Body of pancreas (tissue), 4 donors: ENCODE data around the gene DLG2. TPM values are rescaled to one million over a fixed set of nuclear protein-coding genes. Genes with fewer than 3 reads are reported as not detected.

Experiments used
- ATAC-seq: fragments of 150-250 bp; one replicate; pipeline ENCODE4 v1.9.1; 2016
- DNase-seq, 4 donors: peaks; one replicate each; pipeline ENCODE4 v3.0.0-alpha.2; 2019
- H3K27ac ChIP-seq, 4 donors: fragments of 200-600 bp; sonication (generic); 1 replicate in 3 of 4; 2 replicates in 1 of 4; pipeline versions ENCODE4 v1.5.1 to v1.6.1; 2016 to 2019; ENCODE audit warnings: mild to moderate bottlenecking in 1 of 4, mixed read lengths in 1 of 4, moderate library complexity in 1 of 4
- H3K27me3 ChIP-seq, 2 donors: fragments of 200-600 bp; sonication (generic); one replicate each; pipeline ENCODE4 v1.6.0; 2016; ENCODE audit warnings: mild to moderate bottlenecking in 1 of 2
- H3K36me3 ChIP-seq, 2 donors: fragments of 200-600 bp; sonication (generic); replicated peaks in 1 of 2; 2 replicates each; pipeline ENCODE4 v1.5.1; 2016; ENCODE audit warnings: low read depth in 2 of 2; ENCODE audit not compliant: insufficient read depth in 1 of 2
- H3K4me1 ChIP-seq: fragments of 200-600 bp; sonication (generic); one replicate; pipeline ENCODE4 v1.6.0; 2016
- H3K4me3 ChIP-seq, 2 donors: fragments of 200-600 bp; sonication (generic); 1 replicate in 1 of 2; 2 replicates in 1 of 2; pipeline ENCODE4 v1.5.1; 2016 to 2019
- H3K9me3 ChIP-seq, 3 donors: fragments of 200-600 bp; sonication (generic); 1 replicate in 2 of 3; 2 replicates in 1 of 3; pipeline ENCODE4 v1.5.1; 2016
- POLR2A ChIP-seq, 3 donors: fragments of 450-650 bp; IDR thresholded peaks; one replicate each; pipeline ENCODE4 v1.6.1; 2016; ENCODE audit warnings: antibody characterized with exemption in 3 of 3, mild to moderate bottlenecking in 2 of 3
- WGBS, 2 donors: methylation state at CpG; one replicate each; pipeline ENCODE4 v1.1.5; 2017; 5-methylcytosine and 5-hydroxymethylcytosine counted together
- intact Hi-C: fragments of 100-400 bp; cut with DNase I; formaldehyde crosslinking; loops from one replicate; pipeline ENCODE4 v1.15.1; 2023
- total RNA-seq, 2 donors: library from RNA; depleted of rRNA; stranded (reverse); fragments of >200 nt; gene quantifications; one replicate each; pipeline ENCODE4 v1.1.0, GENCODE V29; 2016
- TF ChIP-seq, protein P1 (sequence below), 7 experiments: fragments of 450-650 bp in 4 of 7; fragments of 200-600 bp in 3 of 7; sonication (generic) in 3 of 7; IDR thresholded peaks; one replicate each; pipeline ENCODE4 v1.5.1; 2016 to 2019; ENCODE audit warnings: antibody characterized with exemption in 7 of 7

Gene DLG2
- total RNA-seq, 2 donors from 2014 or later = 6.0 to 13.2 TPM

DNA sequence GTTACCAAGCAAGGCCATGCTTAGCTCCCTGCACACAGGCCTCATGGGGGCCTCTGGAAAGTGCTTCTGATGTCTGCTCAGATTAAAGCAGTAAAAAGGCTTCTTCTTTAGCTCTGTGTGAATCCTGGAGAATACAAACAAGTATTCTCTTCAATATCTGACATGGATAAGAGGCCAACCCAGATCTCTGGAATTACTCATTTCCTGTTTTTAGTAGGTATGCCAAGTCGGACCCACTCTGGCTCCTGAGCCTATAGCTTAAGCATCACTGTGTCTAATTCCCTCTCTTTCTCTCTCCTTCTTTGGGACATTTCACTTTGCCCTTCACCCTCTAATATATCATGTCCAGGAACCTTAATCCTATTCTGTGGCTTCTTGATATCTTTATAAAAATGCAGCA is 1811.4 kb downstream of the DLG2 start:
- Histone ChIP-seq H3K4me1 (no peaks in the 10 kb centered on the region), H3K4me3 (no peak overlapping the region), H3K36me3 (no peaks in the 10 kb centered on the region), H3K27ac (no peak overlapping the region), H3K9me3 (no peaks in the 10 kb centered on the region), H3K27me3 (no peaks in the 10 kb centered on the region)
- intact Hi-C loops = no loop called here
- DNase-seq (no peak), ATAC-seq (no peak)
- TF ChIP-seq, protein P1, sequence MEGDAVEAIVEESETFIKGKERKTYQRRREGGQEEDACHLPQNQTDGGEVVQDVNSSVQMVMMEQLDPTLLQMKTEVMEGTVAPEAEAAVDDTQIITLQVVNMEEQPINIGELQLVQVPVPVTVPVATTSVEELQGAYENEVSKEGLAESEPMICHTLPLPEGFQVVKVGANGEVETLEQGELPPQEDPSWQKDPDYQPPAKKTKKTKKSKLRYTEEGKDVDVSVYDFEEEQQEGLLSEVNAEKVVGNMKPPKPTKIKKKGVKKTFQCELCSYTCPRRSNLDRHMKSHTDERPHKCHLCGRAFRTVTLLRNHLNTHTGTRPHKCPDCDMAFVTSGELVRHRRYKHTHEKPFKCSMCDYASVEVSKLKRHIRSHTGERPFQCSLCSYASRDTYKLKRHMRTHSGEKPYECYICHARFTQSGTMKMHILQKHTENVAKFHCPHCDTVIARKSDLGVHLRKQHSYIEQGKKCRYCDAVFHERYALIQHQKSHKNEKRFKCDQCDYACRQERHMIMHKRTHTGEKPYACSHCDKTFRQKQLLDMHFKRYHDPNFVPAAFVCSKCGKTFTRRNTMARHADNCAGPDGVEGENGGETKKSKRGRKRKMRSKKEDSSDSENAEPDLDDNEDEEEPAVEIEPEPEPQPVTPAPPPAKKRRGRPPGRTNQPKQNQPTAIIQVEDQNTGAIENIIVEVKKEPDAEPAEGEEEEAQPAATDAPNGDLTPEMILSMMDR (IDR thresholded peaks at IDR 0.05) = no peak
- TF ChIP-seq POLR2A (IDR thresholded peaks at IDR 0.05) = no peak
- WGBS, 2 donors = 23 to 29% methylated on average over 1 of the region's 1 CpG

DNA sequence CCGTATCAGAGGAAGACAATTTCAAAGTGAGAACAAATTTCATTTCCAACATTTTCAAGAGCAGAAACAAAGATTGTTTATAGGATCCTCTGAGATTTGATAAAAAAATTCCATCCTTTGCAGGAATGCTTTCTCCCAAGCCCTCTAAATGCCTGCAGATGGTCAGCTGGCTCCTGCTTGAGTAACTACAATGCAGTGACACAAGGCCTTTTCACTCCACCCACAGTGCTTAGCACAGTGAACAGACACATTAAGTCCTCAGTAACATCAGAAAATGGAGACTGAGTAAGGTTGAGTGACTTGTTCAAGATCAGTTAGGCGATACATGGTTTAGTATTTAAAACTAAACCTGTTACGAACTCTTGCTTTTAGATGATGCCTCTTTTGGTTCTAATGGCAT is 1813.8 kb downstream of the DLG2 start:
- Histone ChIP-seq H3K9me3 (no peaks in the 10 kb centered on the region), H3K36me3 (no peaks in the 10 kb centered on the region), H3K4me1 (no peaks in the 10 kb centered on the region), H3K27ac (no peak overlapping the region), H3K4me3 (no peak overlapping the region), H3K27me3 (no peaks in the 10 kb centered on the region)
- DNase-seq (no peak), ATAC-seq (no peak)
- TF ChIP-seq POLR2A (IDR thresholded peaks at IDR 0.05) = no peak
- 89 to 97% methylated on average over 3 of the region's 3 CpGs for WGBS, 2 donors
- intact Hi-C loops = loop anchor here (5.0 kb wide), 1 partner anchor 516 kb away; no protein-coding TSS in a partner anchor

DNA sequence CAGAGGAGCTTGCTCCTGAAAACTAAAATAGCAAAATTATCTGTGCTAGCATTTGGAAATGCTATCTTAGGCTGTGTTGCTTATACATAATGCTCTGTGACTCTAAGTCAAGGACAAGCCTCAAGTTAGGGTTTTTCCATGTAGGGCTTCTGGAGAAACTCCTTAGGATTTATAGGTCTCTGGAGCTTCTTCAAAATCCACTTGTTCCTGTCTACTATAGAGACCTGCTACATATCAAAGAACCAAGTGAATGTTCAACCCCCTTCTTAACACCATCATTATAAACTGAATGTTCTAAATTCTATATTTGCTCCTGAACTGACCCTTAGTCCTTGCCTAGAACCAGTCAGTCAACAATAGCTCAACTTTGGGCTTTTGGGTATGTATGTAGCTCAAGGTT is 1817.9 kb downstream of the DLG2 start:
- TF ChIP-seq POLR2A (IDR thresholded peaks at IDR 0.05) = no peak
- TF ChIP-seq, protein P1 (IDR thresholded peaks at IDR 0.05) = no peak
- H3K36me3 ChIP-seq = no peaks in the 10 kb centered on the region
- H3K27ac ChIP-seq = no peak overlapping the region
- no peaks in the 10 kb centered on the region for H3K27me3 ChIP-seq
- H3K4me1 ChIP-seq = no peaks in the 10 kb centered on the region
- DNase-seq (no peak), ATAC-seq (no peak)
- intact Hi-C loops = no loop called here
- H3K4me3 ChIP-seq = no peak overlapping the region
- no peaks in the 10 kb centered on the region for H3K9me3 ChIP-seq

DNA sequence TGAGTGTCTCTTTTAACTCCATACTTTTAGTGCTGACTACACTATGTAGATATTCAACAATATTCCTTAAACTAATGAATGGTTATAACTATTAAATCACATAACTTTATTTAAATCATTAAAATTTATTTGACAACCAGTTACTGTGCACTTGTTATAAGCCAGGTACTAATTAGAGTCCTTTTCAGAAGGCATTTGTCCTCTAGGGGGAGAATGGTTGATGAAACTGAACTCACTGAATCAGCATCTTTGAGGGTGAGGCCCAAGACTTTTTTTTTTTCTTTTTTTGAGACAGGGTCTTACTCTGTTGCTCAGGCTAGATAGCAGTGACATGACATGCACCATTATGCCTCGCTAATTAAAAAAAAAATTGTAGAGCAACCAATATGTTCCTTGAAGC is 1825.3 kb downstream of the DLG2 start:
- H3K27ac ChIP-seq = no peak overlapping the region
- intact Hi-C loops = no loop called here
- no peaks in the 10 kb centered on the region for H3K9me3 ChIP-seq
- ATAC-seq (no peak), DNase-seq (no peak)
- no peaks in the 10 kb centered on the region for H3K27me3 ChIP-seq
- no peak overlapping the region for H3K4me3 ChIP-seq
- 76 to 77% methylated on average over 1 of the region's 1 CpG for WGBS, 2 donors
- no peaks in the 10 kb centered on the region for H3K4me1 ChIP-seq
- no peaks in the 10 kb centered on the region for H3K36me3 ChIP-seq
- TF ChIP-seq, protein P1 (IDR thresholded peaks at IDR 0.05) = peak in 2 of 7 experiments; percentile 4 to 9
- no peak for TF ChIP-seq POLR2A (IDR thresholded peaks at IDR 0.05)

DNA sequence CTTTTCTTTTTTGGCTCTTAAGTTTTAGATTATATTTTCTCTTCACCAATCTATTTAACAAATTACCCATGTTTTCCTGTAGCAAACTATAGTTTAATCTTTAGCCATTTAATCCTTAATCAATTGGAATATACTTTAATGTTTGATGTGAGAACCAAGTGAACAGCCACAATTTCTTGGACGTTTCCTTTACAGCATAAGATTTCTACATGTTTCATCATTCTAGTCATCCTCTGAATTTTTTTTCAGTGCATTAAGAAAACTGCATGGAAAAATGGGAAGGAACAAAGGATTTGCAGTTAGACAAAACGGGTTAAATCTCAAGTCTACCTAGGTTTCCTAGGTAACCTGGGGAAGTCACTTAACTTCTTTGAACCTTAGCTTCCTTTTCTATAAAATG is 1833.8 kb downstream of the DLG2 start:
- ATAC-seq = no peak
- TF ChIP-seq, protein P1 (IDR thresholded peaks at IDR 0.05) = no peak
- no peak for TF ChIP-seq POLR2A (IDR thresholded peaks at IDR 0.05)
- H3K36me3 ChIP-seq = no peaks in the 10 kb centered on the region
- H3K9me3 ChIP-seq = no peaks in the 10 kb centered on the region
- intact Hi-C loops = no loop called here
- 46 to 60% methylated on average over 2 of the region's 2 CpGs for WGBS, 2 donors
- H3K4me3 ChIP-seq = no peak overlapping the region
- DNase-seq = no peak
- H3K27ac ChIP-seq = no peak overlapping the region
- H3K4me1 ChIP-seq = no peaks in the 10 kb centered on the region
- H3K27me3 ChIP-seq = no peaks in the 10 kb centered on the region
